Calu3 (cell line): ENCODE results near the gene HIF1AN. TPM values are rescaled to one million over a fixed set of nuclear protein-coding genes. Genes with fewer than 3 reads are reported as not detected.
A peak's percentile ranks its signal among the peaks of the same experiment; 100 is the strongest.

ENCODE experiments used
- BruUV-seq: library from RNA; stranded (reverse); fragments of 400-500 nt; replicated peaks from 2 replicates; lab custom pipeline; 2021; lab: Mats Ljungman, UMichigan
- CTCF ChIA-PET: fragments of 300-600 bp; sonication (Branson Sonifier 250); formaldehyde crosslinking; loops from one replicate; lab custom pipeline; 2022; ENCODE audit warnings: antibody characterized with exemption; lab: Charles Lee
- DNase-seq: peaks from one replicate; pipeline ENCODE4 v3.0.0; 2022
- H3K27ac Mint-ChIP-seq: one replicate; pipeline ENCODE4 v1.8.0; 2022; ENCODE audit warnings: mixed read lengths; ENCODE audit not compliant: unreplicated experiment
- H3K27me3 Mint-ChIP-seq: one replicate; pipeline ENCODE4 v1.8.0; 2022; ENCODE audit warnings: mixed read lengths; ENCODE audit not compliant: unreplicated experiment
- H3K36me3 Mint-ChIP-seq: one replicate; pipeline ENCODE4 v1.8.0; 2022; ENCODE audit warnings: mild to moderate bottlenecking, moderate library complexity, mixed read lengths; ENCODE audit not compliant: insufficient read depth, unreplicated experiment
- H3K4me1 Mint-ChIP-seq: one replicate; pipeline ENCODE4 v1.8.0; 2022; ENCODE audit warnings: mild to moderate bottlenecking, low read depth, mixed read lengths; ENCODE audit not compliant: unreplicated experiment
- H3K4me3 Mint-ChIP-seq: one replicate; pipeline ENCODE4 v1.8.0; 2022; ENCODE audit warnings: mild to moderate bottlenecking, low read depth, moderate library complexity, mixed read lengths; ENCODE audit not compliant: unreplicated experiment
- H3K9me3 Mint-ChIP-seq: one replicate; pipeline ENCODE4 v1.8.0; 2022; ENCODE audit warnings: low read depth, mixed read lengths; ENCODE audit not compliant: unreplicated experiment
- intact Hi-C: fragments of 100-400 bp; cut with micrococcal nuclease; formaldehyde crosslinking; loops from one replicate; pipeline ENCODE4 v1.10.0; 2022; ENCODE audit not compliant: unreplicated experiment
- total RNA-seq: library from RNA; stranded (reverse); gene quantifications from 2 replicates; pipeline ENCODE4 v1.2.3, GENCODE V29; 2022
- TF ChIP-seq, protein P1 (sequence below): fragments of 200-600 bp; IDR thresholded peaks from one replicate; pipeline ENCODE4 v1.8.0; 2022; ENCODE audit warnings: antibody characterized with exemption; ENCODE audit not compliant: unreplicated experiment

HIF1AN gene
- total RNA-seq, 1 experiment from 2014 or later: 36.3 TPM

GRCh38 chr10:100515612-100516011, 20.1 kb upstream of the HIF1AN start:
- H3K27ac Mint-ChIP-seq: no peak overlapping the region
- H3K36me3 Mint-ChIP-seq: no peaks in the 10 kb centered on the region
- H3K9me3 Mint-ChIP-seq: no peaks in the 10 kb centered on the region
- H3K27me3 Mint-ChIP-seq: no peaks in the 10 kb centered on the region
- DNase-seq: no peak
- TF ChIP-seq, protein P1, sequence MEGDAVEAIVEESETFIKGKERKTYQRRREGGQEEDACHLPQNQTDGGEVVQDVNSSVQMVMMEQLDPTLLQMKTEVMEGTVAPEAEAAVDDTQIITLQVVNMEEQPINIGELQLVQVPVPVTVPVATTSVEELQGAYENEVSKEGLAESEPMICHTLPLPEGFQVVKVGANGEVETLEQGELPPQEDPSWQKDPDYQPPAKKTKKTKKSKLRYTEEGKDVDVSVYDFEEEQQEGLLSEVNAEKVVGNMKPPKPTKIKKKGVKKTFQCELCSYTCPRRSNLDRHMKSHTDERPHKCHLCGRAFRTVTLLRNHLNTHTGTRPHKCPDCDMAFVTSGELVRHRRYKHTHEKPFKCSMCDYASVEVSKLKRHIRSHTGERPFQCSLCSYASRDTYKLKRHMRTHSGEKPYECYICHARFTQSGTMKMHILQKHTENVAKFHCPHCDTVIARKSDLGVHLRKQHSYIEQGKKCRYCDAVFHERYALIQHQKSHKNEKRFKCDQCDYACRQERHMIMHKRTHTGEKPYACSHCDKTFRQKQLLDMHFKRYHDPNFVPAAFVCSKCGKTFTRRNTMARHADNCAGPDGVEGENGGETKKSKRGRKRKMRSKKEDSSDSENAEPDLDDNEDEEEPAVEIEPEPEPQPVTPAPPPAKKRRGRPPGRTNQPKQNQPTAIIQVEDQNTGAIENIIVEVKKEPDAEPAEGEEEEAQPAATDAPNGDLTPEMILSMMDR: no peak
- intact Hi-C loops: loop anchor here (10.0 kb wide), 2 partner anchors 181 to 211 kb away; partner anchors contain the start of gene PKD2L1
- CTCF ChIA-PET: no interaction called here
- no TSS peak for BruUV-seq
- peaks cover 5% of the 10 kb centered on the region for H3K4me1 Mint-ChIP-seq
- no peak overlapping the region for H3K4me3 Mint-ChIP-seq

DNA sequence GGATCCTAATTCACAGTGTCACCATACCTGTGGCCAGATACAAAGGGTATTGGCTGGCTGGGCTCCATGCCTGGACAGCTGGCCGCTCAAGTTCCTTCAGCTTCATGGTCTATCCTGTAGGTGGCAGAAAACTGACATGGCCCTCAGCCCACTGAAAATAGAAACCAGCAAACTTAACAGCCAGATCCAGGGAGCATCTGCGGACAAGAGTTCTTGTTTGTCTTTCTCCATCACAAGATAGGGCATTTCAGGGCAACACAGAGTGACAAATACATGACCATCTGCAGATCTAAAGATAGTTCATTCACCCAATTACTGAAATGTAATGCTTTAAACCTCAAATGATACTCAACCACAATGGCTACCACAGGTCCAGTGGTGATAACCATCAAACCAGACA, 18.9 kb upstream of the HIF1AN start:
- no peaks in the 10 kb centered on the region for H3K9me3 Mint-ChIP-seq
- CTCF ChIA-PET: interaction anchor here (0.8 kb wide), 1 partner anchor 74 kb away, joined by 3 read pairs; no protein-coding TSS in a partner anchor

GRCh38 chr10:100518761-100519241, 16.9 kb upstream of the HIF1AN start:
- peak; percentile 47 for DNase-seq
- Mint-ChIP-seq H3K27me3 (no peaks in the 10 kb centered on the region), H3K9me3 (no peaks in the 10 kb centered on the region), H3K36me3 (no peaks in the 10 kb centered on the region), H3K4me1 (no peaks in the 10 kb centered on the region), H3K4me3 (no peak overlapping the region), H3K27ac (no peak overlapping the region)
- no TSS peak for BruUV-seq
- intact Hi-C loops: loop anchor here (10.0 kb wide), 2 partner anchors 184 to 214 kb away; partner anchors contain the start of gene PKD2L1
- CTCF ChIA-PET: interaction anchor here (1.1 to 1.3 kb wide), 7 partner anchors 10 to 360 kb away, joined by 3 to 9 read pairs (median 6); partner anchors contain the start of genes HIF1AN and NDUFB8
- TF ChIP-seq, protein P1: no peak

More for the DNA sequence above, 18.9 kb upstream of the HIF1AN start:
- H3K36me3 Mint-ChIP-seq: no peaks in the 10 kb centered on the region
- no TSS peak for BruUV-seq
- TF ChIP-seq, protein P1: no peak
- DNase-seq: no peak
- H3K4me1 Mint-ChIP-seq: no peaks in the 10 kb centered on the region
- intact Hi-C loops: loop anchor here (10.0 kb wide), 2 partner anchors 182 to 212 kb away; partner anchors contain the start of gene PKD2L1
- H3K4me3 Mint-ChIP-seq: no peak overlapping the region
- no peak overlapping the region for H3K27ac Mint-ChIP-seq
- H3K27me3 Mint-ChIP-seq: no peaks in the 10 kb centered on the region

GRCh38 chr10:100519311-100520051, 16.3 kb upstream of the HIF1AN start, which contains the start of gene SEC31B:
Gene SEC31B, minus strand, starts transcription at chr10:100519861. Its CDS starts 2,909 bp downstream, at chr10:100516952.
- no peaks in the 10 kb centered on the region for H3K36me3 Mint-ChIP-seq
- no peaks in the 10 kb centered on the region for H3K9me3 Mint-ChIP-seq
- no peak within 1 kb of the TSS for H3K27ac Mint-ChIP-seq
- H3K27me3 Mint-ChIP-seq: no peaks in the 10 kb centered on the region
- TF ChIP-seq, protein P1: no peak
- no peaks in the 10 kb centered on the region for H3K4me1 Mint-ChIP-seq
- DNase-seq: no peak
- H3K4me3 Mint-ChIP-seq: no peak within 1 kb of the TSS
- no TSS peak for BruUV-seq
- CTCF ChIA-PET: interaction anchor here (1.1 to 1.3 kb wide), 7 partner anchors 10 to 359 kb away, joined by 3 to 9 read pairs (median 6); partner anchors contain the start of genes HIF1AN and NDUFB8
- intact Hi-C loops: loop anchor here (10.0 kb wide), 2 partner anchors 185 to 215 kb away; partner anchors contain the start of gene PKD2L1
